ENCODE data around the gene ZNF343. TPM values are rescaled to one million over a fixed set of nuclear protein-coding genes. Genes with fewer than 3 reads are reported as not detected.

ZNF343 gene
- total RNA-seq, 1 donor from 2014 or later, result 0.64 TPM

DNA sequence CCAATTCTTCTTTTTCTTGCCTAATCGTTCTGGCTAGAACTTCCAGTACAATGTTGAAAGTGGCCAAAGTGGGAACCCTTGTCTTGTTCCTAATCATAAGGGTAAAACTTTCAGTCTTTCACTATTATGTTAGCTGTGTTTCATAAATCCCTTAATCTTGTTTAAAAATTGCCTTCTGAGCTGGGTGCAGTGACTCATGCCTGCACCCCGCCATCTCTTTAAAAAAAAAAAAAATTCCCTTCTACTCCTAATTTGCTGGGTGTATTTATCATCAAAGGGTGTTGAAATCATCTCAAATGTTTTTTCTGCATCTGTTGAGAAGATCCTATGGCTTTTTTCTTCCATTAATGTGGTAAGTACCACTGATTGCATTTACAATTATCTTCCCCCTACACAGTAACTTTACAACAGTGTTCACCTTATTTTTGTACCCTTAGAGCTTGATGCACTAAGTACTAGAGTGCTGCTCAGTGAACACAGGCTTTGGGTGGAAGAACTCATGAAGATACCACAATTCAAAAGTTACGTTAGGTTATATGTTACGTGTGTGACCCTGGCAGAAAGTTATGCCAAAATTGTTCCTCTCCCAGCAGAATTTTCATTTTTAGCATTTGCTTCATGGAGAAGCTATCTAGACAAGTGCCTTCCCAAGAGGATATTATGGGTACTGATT, 47.8 kb downstream of the ZNF343 start:
- DNase-seq (ENCODE audit: low spot score in 2 of 2), result no peak
- intact Hi-C loops (cut with DNase I), result loop anchor here (10.0 kb wide), 1 partner anchor 996 kb away; the partner anchor contains the start of gene NSFL1C
- H3K36me3 ChIP-seq, result peaks cover 58 to 73% of the 10 kb centered on the region in 2 donors
- no peak for TF ChIP-seq CTCF (IDR thresholded peaks at IDR 0.05)
- no peak overlapping the region for H3K27ac ChIP-seq
- H3K4me1 ChIP-seq, result no peaks in the 10 kb centered on the region
- no peaks in the 10 kb centered on the region for H3K9me3 ChIP-seq
- no peak overlapping the region for H3K4me3 ChIP-seq
- no peaks in the 10 kb centered on the region for H3K27me3 ChIP-seq

DNA sequence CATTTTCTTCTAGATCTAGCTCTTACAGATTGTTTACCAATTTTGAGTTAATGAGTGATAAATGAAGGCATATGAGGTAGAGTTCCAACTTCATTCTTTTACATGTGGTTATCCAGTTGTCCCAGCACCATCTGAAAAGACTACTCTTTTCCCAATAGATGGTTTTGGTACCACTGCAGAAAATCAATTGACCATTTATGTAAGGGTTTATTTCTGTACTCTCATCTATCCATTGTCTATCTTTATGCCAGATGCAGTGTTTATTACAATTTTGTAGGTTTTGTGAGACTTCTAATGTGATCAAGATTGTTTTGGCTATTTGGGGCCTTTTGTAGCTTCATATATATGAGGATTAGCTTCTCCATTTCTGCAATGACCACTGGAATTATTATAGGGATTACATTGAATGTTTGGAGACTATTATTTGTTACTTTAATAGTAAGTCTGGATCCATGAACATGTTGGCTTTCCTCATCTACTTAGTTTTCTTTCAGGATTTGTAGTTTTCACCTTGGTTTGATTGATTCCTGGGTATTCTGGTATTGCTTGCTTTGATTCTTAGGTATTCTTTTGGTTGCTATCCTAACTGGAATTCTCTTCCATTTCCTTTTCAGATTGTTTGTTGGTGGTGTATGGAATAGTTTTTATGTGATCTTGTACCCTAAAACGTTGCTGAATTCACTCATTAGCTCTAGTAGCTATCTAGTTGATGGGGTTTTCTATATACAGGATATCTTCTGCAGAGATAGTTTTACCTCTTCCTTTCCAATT, 48.5 kb downstream of the ZNF343 start:
- Histone ChIP-seq H3K36me3 (peaks cover 51 to 65% of the 10 kb centered on the region in 2 donors), H3K4me1 (peaks cover 0 to 2% of the 10 kb centered on the region in 2 donors), H3K27ac (no peak overlapping the region), H3K9me3 (no peaks in the 10 kb centered on the region), H3K27me3 (no peaks in the 10 kb centered on the region), H3K4me3 (no peak overlapping the region)
- TF ChIP-seq CTCF (IDR thresholded peaks at IDR 0.05), result no peak
- no peak for DNase-seq (ENCODE audit: low spot score in 2 of 2)
- intact Hi-C loops (cut with DNase I), result loop anchor here (10.0 kb wide), 2 partner anchors 495 to 995 kb away; partner anchors contain the start of gene NSFL1C

GRCh38 chr20:2458919-2459499, 49.7 kb downstream of the ZNF343 start:
- Histone ChIP-seq H3K27me3 (no peaks in the 10 kb centered on the region), H3K27ac (no peak overlapping the region), H3K36me3 (peaks cover 41 to 54% of the 10 kb centered on the region in 2 donors), H3K4me1 (peaks cover 0 to 6% of the 10 kb centered on the region in 2 donors), H3K4me3 (no peak overlapping the region), H3K9me3 (no peaks in the 10 kb centered on the region)
- intact Hi-C loops (cut with DNase I), result loop anchor here (10.0 kb wide), 1 partner anchor 494 kb away; no protein-coding TSS in a partner anchor
- no peak for TF ChIP-seq CTCF (IDR thresholded peaks at IDR 0.05)
- no peak for DNase-seq (ENCODE audit: low spot score in 2 of 2)

GRCh38 chr20:2455771-2456497, 52.8 kb downstream of the ZNF343 start:
- no peak for DNase-seq (ENCODE audit: low spot score in 2 of 2)
- intact Hi-C loops (cut with DNase I), result loop anchor here (10.0 kb wide), 1 partner anchor 491 kb away; no protein-coding TSS in a partner anchor
- H3K9me3 ChIP-seq, result no peaks in the 10 kb centered on the region
- H3K4me1 ChIP-seq, result peaks cover 0 to 6% of the 10 kb centered on the region in 2 donors
- no peak for TF ChIP-seq CTCF (IDR thresholded peaks at IDR 0.05)
- no peak overlapping the region for H3K27ac ChIP-seq
- peaks cover 10 to 23% of the 10 kb centered on the region in 2 donors for H3K36me3 ChIP-seq
- H3K4me3 ChIP-seq, result no peak overlapping the region
- no peaks in the 10 kb centered on the region for H3K27me3 ChIP-seq

GRCh38 chr20:2453792-2454191, 54.9 kb downstream of the ZNF343 start:
- no peak for TF ChIP-seq CTCF (IDR thresholded peaks at IDR 0.05)

More at GRCh38 chr20:2453792-2454191, 54.9 kb downstream of the ZNF343 start:
- Histone ChIP-seq H3K27me3 (no peaks in the 10 kb centered on the region), H3K4me3 (no peak overlapping the region), H3K4me1 (peaks cover 0 to 6% of the 10 kb centered on the region in 2 donors), H3K9me3 (no peaks in the 10 kb centered on the region), H3K27ac (no peak overlapping the region), H3K36me3 (peaks cover 0 to 3% of the 10 kb centered on the region in 2 donors)
- intact Hi-C loops (cut with DNase I), result loop anchor here (2.0 to 10.0 kb wide), 3 partner anchors 247 to 686 kb away; no protein-coding TSS in a partner anchor
- DNase-seq (ENCODE audit: low spot score in 2 of 2), result no peak
